Neutrophil (primary cell): ENCODE measurements around the gene KIFC3.
"Not testable (repeated sequence)": the region's sequence is repeated elsewhere in the genome, so short reads cannot be mapped to it uniquely, and the experiment has no call there.

Experiments
- H3K27ac ChIP-seq: fragments of 200-600 bp; sonication (generic); 2 replicates; pipeline ENCODE4 v1.5.1; 2016; ENCODE audit warnings: mild to moderate bottlenecking, moderate library complexity
- H3K27me3 ChIP-seq: fragments of 200-600 bp; sonication (generic); 2 replicates; pipeline ENCODE4 v1.6.0; 2016; ENCODE audit warnings: mild to moderate bottlenecking
- H3K36me3 ChIP-seq: fragments of 200-600 bp; sonication (generic); 2 replicates; pipeline ENCODE4 v1.5.1; 2017
- H3K4me1 ChIP-seq, 2 experiments: fragments of 200-600 bp in 1 of 2; sonication (generic) in 1 of 2; 1 replicate in 1 of 2; 2 replicates in 1 of 2; pipeline versions ENCODE4 v1.5.1 to v1.6.1; 2013 to 2016; ENCODE audit warnings: low read depth in 1 of 2, low read length in 1 of 2, mild to moderate bottlenecking in 1 of 2, moderate library complexity in 1 of 2; ENCODE audit not compliant: control insufficient read depth in 1 of 2, insufficient read depth in 1 of 2
- H3K4me3 ChIP-seq, 2 experiments: fragments of 200-600 bp in 1 of 2; sonication (generic) in 1 of 2; 1 replicate in 1 of 2; 2 replicates in 1 of 2; pipeline ENCODE4 v1.5.1; 2013 to 2016; ENCODE audit warnings: low read depth in 1 of 2, low read length in 1 of 2, mild to moderate bottlenecking in 1 of 2, moderate library complexity in 1 of 2
- H3K9me3 ChIP-seq: fragments of 200-600 bp; sonication (generic); 2 replicates; pipeline ENCODE4 v1.5.1; 2016
- CTCF ChIP-seq: fragments of 200-600 bp; sonication (generic); IDR thresholded peaks from 2 replicates; pipeline ENCODE4 v1.5.1; 2016; ENCODE audit warnings: antibody characterized with exemption

Gene KIFC3

GRCh38 chr16:57802341-57803133, at the start of gene KIFC3:
Gene KIFC3 (minus strand): TSS chr16:57802491. CDS start chr16:57798243, 4,248 bp downstream.
- Histone ChIP-seq H3K27me3 (peaks cover 99% of the 10 kb centered on the region), H3K4me3 (peak within 1 kb of the TSS in 1 of 2 experiments; percentile 32), H3K9me3 (no peaks in the 10 kb centered on the region), H3K36me3 (no peaks in the 10 kb centered on the region), H3K4me1 (peaks cover 28 to 30% of the 10 kb centered on the region in 2 experiments), H3K27ac (no peak within 1 kb of the TSS)
- no peak for TF ChIP-seq CTCF

GRCh38 chr16:57848181-57848580, 45.9 kb upstream of the KIFC3 start:
- Histone ChIP-seq H3K9me3 (no peaks in the 10 kb centered on the region), H3K4me1 (no peaks in the 10 kb centered on the region), H3K4me3 (no peak overlapping the region), H3K36me3 (no peaks in the 10 kb centered on the region), H3K27ac (no peak overlapping the region), H3K27me3 (no peaks in the 10 kb centered on the region)
- TF ChIP-seq CTCF = no peak

GRCh38 chr16:57846931-57847330, 44.6 kb upstream of the KIFC3 start:
- H3K4me3 ChIP-seq, H3K27me3 ChIP-seq, H3K4me1 ChIP-seq, H3K27ac ChIP-seq, H3K36me3 ChIP-seq, H3K9me3 ChIP-seq: not testable (repeated sequence)

GRCh38 chr16:57846078-57846697, 43.9 kb upstream of the KIFC3 start:
- no peak overlapping the region for H3K27ac ChIP-seq
- H3K36me3 ChIP-seq = no peaks in the 10 kb centered on the region
- no peaks in the 10 kb centered on the region for H3K9me3 ChIP-seq
- no peak for TF ChIP-seq CTCF
- no peaks in the 10 kb centered on the region for H3K4me1 ChIP-seq
- H3K27me3 ChIP-seq = no peaks in the 10 kb centered on the region
- H3K4me3 ChIP-seq = no peak overlapping the region

GRCh38 chr16:57845115-57845514, 42.8 kb upstream of the KIFC3 start:
- no peak for TF ChIP-seq CTCF
- Histone ChIP-seq H3K27ac (no peak overlapping the region), H3K4me1 (no peaks in the 10 kb centered on the region), H3K4me3 (no peak overlapping the region), H3K9me3 (no peaks in the 10 kb centered on the region), H3K27me3 (no peaks in the 10 kb centered on the region), H3K36me3 (no peaks in the 10 kb centered on the region)

GRCh38 chr16:57844416-57845030, 42.2 kb upstream of the KIFC3 start:
- Histone ChIP-seq H3K27me3 (no peaks in the 10 kb centered on the region), H3K4me3 (no peak overlapping the region), H3K9me3 (no peaks in the 10 kb centered on the region), H3K27ac (no peak overlapping the region), H3K36me3 (no peaks in the 10 kb centered on the region), H3K4me1 (no peaks in the 10 kb centered on the region)
- TF ChIP-seq CTCF = no peak
